ENCODE results near the gene POU2F3.

GRCh38 chr11:120259988-120260565, 20.1 kb downstream of the POU2F3 start:
- TF ChIP-seq SIRT6 (IDR thresholded peaks at IDR 0.05; ENCODE audit: low read length) (no peak), CTCF (IDR thresholded peaks at IDR 0.05; ENCODE audit: control extremely low read depth in 1 of 3, insufficient read depth in 1 of 3, low read depth in 1 of 3, low read length in 3 of 3) (no peak), PHF8 (conservative IDR thresholded peaks at IDR 0.05; ENCODE audit: low read depth, low read length) (no peak), MAX (IDR thresholded peaks at IDR 0.05) (no peak), BACH1 (IDR thresholded peaks at IDR 0.05; ENCODE audit: low read length) (no peak), CREB1 (IDR thresholded peaks at IDR 0.05) (no peak), SUZ12 (IDR thresholded peaks at IDR 0.05; ENCODE audit: low read length) (no peak), EP300 (IDR thresholded peaks at IDR 0.05; ENCODE audit: borderline replicate concordance in 1 of 2, low read depth in 2 of 2, low read length in 2 of 2) (no peak), POLR2AphosphoS5 (IDR thresholded peaks at IDR 0.05; ENCODE audit: low read depth, low read length) (no peak), CHD2 (IDR thresholded peaks at IDR 0.05; ENCODE audit: low read length) (no peak), TBP (IDR thresholded peaks at IDR 0.05; ENCODE audit: low read depth, low read length) (no peak), POLR2A (IDR thresholded peaks at IDR 0.05; ENCODE audit: control extremely low read depth in 1 of 2, low read depth in 2 of 2, low read length in 2 of 2) (no peak), SP1 (IDR thresholded peaks at IDR 0.05; ENCODE audit: low read depth, low read length) (no peak), JUN (IDR thresholded peaks at IDR 0.05; ENCODE audit: low read depth, low read length) (no peak)
